Measurements from ENCODE around the gene PROCA1. TPM values are rescaled to one million over a fixed set of nuclear protein-coding genes. Genes with fewer than 3 reads are reported as not detected.
"Not testable (repeated sequence)": the region's sequence is repeated elsewhere in the genome, so short reads cannot be mapped to it uniquely, and the experiment has no call there.

Gene PROCA1
- total RNA-seq, 2 donors from 2014 or later, result 4.8 to 6.3 TPM

GRCh38 chr17:28675980-28676379 lies 35.7 kb downstream of the PROCA1 start:
- H3K27ac Mint-ChIP-seq, result peak overlapping the region; percentile 67
- ATAC-seq, result no peak

DNA sequence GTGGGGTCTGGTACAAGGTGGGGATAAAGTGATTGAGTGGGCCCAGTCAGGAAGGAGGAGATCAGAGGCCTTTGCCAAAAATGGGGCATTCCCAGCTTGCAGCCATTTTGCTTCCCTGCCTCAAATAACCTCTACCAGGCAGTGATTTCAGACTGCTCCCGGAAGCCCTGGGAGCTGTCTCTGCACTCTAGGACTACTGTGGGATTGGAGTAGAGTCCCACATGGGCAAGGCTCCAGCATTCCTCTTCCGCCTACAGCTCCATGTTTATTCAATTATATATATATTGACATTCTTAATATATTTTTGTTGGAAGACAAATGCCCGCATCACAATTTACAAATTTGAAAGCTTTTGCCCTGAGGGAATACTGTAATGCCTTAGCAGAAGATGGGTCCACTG lies 36.2 kb downstream of the PROCA1 start:
- Mint-ChIP-seq H3K27ac (no peak overlapping the region), H3K27me3 (no peaks in the 10 kb centered on the region), H3K36me3 (ENCODE audit: low read depth) (peaks cover 8% of the 10 kb centered on the region), H3K4me1 (peaks cover 2% of the 10 kb centered on the region), H3K4me3 (no peak overlapping the region)
- ATAC-seq (no peak), DNase-seq (no peak)
- no peaks in the 10 kb centered on the region for H3K9me3 ChIP-seq (ENCODE audit: control insufficient read depth, low read length, poor library complexity, severe bottlenecking)

More at GRCh38 chr17:28675980-28676379, 35.7 kb downstream of the PROCA1 start:
- Mint-ChIP-seq H3K36me3 (ENCODE audit: low read depth) (peaks cover 8% of the 10 kb centered on the region), H3K27me3 (no peaks in the 10 kb centered on the region), H3K4me1 (peaks cover 2% of the 10 kb centered on the region), H3K4me3 (no peak overlapping the region)
- no peak for DNase-seq
- no peaks in the 10 kb centered on the region for H3K9me3 ChIP-seq (ENCODE audit: control insufficient read depth, low read length, poor library complexity, severe bottlenecking)

GRCh38 chr17:28669918-28670317 lies 41.8 kb downstream of the PROCA1 start:
- Mint-ChIP-seq H3K36me3 (ENCODE audit: low read depth) (peaks cover 8% of the 10 kb centered on the region), H3K27ac (no peak overlapping the region)

DNA sequence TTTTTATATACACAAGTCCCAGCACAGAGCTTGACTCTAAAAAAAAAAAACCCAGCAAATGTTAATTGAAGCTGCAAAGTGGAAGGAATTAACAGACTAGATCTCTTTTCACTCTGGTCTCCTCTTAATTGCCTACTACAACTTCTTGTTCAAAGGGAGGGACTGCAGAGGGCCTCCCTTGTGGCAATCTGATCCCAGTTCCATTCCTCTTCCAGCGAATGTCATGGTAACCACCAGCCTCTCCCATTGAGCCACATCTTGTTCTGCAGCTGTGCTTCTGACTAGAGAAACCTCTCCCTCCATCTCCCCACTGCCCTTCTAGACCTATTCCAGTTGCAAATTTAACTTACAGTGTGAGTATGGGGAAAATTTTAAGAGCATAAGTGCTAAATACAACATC lies 43.8 kb downstream of the PROCA1 start:
- no peak for DNase-seq
- Mint-ChIP-seq H3K4me3 (no peak overlapping the region), H3K36me3 (ENCODE audit: low read depth) (peaks cover 14% of the 10 kb centered on the region), H3K27me3 (no peaks in the 10 kb centered on the region), H3K27ac (peak overlapping the region; percentile 62), H3K4me1 (peaks cover 40% of the 10 kb centered on the region)
- H3K9me3 ChIP-seq (ENCODE audit: control insufficient read depth, low read length, poor library complexity, severe bottlenecking), result no peaks in the 10 kb centered on the region
- ATAC-seq, result no peak

More at GRCh38 chr17:28669918-28670317, 41.8 kb downstream of the PROCA1 start:
- H3K9me3 ChIP-seq (ENCODE audit: control insufficient read depth, low read length, poor library complexity, severe bottlenecking), result no peaks in the 10 kb centered on the region
- H3K4me1 Mint-ChIP-seq, result peaks cover 22% of the 10 kb centered on the region
- DNase-seq, result no peak
- ATAC-seq, result no peak
- no peaks in the 10 kb centered on the region for H3K27me3 Mint-ChIP-seq
- H3K4me3 Mint-ChIP-seq, result no peak overlapping the region

DNA sequence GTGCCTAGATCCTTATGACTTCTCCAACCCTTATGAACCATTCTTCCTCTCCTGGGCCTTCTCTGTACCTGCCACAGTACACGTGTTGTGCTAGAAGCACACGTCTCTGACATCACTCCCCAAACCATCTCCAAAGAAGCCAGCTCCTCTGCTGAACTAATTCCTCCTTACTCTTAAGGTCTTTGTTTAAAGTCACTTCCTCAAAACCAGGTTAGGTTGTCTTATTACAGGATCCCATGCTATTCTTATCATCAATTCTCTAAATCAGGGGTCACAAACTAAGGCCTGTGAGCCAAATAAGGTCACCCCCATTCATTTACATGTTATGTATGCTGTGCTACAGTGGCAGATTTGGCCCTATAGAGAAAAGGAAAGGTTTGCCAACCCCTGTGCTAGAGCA lies 45.7 kb downstream of the PROCA1 start:
- no peak for DNase-seq
- H3K4me3 Mint-ChIP-seq, result no peak overlapping the region
- peaks cover 18% of the 10 kb centered on the region for H3K36me3 Mint-ChIP-seq (ENCODE audit: low read depth)
- ATAC-seq, result no peak
- H3K9me3 ChIP-seq (ENCODE audit: control insufficient read depth, low read length, poor library complexity, severe bottlenecking), result no peaks in the 10 kb centered on the region
- peaks cover 47% of the 10 kb centered on the region for H3K4me1 Mint-ChIP-seq
- no peak overlapping the region for H3K27ac Mint-ChIP-seq
- H3K27me3 Mint-ChIP-seq, result no peaks in the 10 kb centered on the region

- Mint-ChIP-seq H3K4me1 (peaks cover 56% of the 10 kb centered on the region), H3K27me3 (no peaks in the 10 kb centered on the region), H3K4me3 (peak overlapping the region; percentile 99), H3K27ac (peak overlapping the region; percentile 100), H3K36me3 (ENCODE audit: low read depth) (peaks cover 18% of the 10 kb centered on the region)
- DNase-seq (no peak), ATAC-seq (no peak)
- no peaks in the 10 kb centered on the region for H3K9me3 ChIP-seq (ENCODE audit: control insufficient read depth, low read length, poor library complexity, severe bottlenecking)
These were observed 48.0 kb downstream of the PROCA1 start for GRCh38 chr17:28663723-28664122.

GRCh38 chr17:28662527-28662829 lies 49.2 kb downstream of the PROCA1 start:
- H3K27ac Mint-ChIP-seq, result peak overlapping the region; percentile 100
- H3K36me3 Mint-ChIP-seq (ENCODE audit: low read depth), result peaks cover 18% of the 10 kb centered on the region

DNA sequence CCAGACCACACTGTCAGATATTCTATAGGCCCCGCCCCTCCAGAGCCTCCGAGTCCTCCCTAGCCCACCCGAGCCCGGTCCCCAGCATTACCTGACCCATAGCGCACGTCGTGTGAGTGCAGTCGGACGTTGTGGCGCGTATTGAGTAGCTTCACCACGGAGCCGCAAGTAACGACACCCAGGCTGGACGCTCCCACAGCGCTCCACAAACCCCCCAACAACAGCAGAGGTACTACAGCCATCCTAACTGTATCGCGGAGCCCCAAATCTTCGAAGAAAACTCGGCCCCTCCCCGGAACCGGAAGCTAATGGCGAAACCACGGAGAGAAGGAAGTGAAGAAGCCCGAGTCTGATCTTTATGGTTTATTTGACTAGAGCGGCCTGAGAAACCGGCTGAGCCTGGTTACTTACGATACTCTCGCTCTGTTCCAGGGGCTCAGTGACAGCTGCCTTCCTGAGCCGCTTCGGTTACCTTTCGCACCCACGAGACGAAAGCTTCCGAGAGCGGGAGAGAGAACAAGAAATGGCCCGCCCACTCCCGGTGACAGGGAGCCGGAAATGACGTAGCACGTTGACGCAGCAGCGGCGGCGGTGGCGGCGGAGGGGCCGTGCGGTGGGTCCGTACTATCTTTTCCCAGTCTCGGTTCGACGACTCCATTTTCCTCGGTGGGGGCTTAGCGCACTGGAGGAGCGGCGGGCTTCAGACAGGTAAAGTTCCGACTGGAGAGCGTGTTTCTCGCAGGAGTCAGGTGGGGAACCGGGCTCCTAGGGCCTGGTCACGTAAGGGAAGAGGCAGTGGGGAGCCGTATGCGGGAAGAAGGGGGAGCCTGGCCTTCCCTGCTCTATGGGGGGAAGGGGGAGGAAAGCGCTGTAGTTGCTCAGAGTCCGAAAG lies 49.8 kb downstream of the PROCA1 start, which contains the start of the genes SDF2 and SUPT6H:
SDF2 (minus strand) TSS at position 272 of the 892 bp plus-strand sequence; CDS start at position 242, 30 bp downstream.
SUPT6H (plus strand) TSS at position 571 of the 892 bp plus-strand sequence. CDS start 11,197 bp downstream, outside the sequence.
- Mint-ChIP-seq H3K36me3 (ENCODE audit: low read depth) (peaks cover 18% of the 10 kb centered on the region), H3K4me1 (peaks cover 45% of the 10 kb centered on the region), H3K27ac (peak within 1 kb of the TSS; percentile 100), H3K4me3 (peak within 1 kb of the TSS; percentile 99), H3K27me3 (no peaks in the 10 kb centered on the region)
- DNase-seq (peak; percentile 85 to 89 (median 87)), ATAC-seq (peak; percentile 86)
- H3K9me3 ChIP-seq (ENCODE audit: control insufficient read depth, low read length, poor library complexity, severe bottlenecking), result no peaks in the 10 kb centered on the region

More at GRCh38 chr17:28662527-28662829, 49.2 kb downstream of the PROCA1 start:
- Mint-ChIP-seq H3K4me1 (peaks cover 47% of the 10 kb centered on the region), H3K4me3 (peak overlapping the region; percentile 99), H3K27me3 (no peaks in the 10 kb centered on the region)
- no peak for ATAC-seq
- H3K9me3 ChIP-seq (ENCODE audit: control insufficient read depth, low read length, poor library complexity, severe bottlenecking), result no peaks in the 10 kb centered on the region
- no peak for DNase-seq

DNA sequence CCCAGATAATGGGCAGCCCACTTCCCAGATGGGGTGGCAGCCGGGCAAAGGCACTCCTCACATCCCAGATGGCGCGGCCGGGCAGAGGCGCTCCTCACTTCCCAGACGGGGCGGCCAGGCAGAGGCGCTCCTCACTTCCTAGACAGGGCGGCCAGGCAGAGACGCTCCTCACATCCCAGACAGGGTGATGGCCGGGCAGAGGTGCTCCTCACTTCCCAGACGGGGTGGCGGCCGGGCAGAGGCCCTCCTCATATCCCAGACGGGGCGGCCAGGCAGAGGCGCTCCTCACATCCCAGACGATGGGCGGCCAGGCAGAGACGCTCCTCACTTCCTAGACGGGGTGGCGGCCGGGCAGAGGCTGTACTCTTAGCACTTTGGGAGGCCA lies 52.2 kb downstream of the PROCA1 start:
- Mint-ChIP-seq H3K27ac (peak overlapping the region; percentile 100), H3K36me3 (ENCODE audit: low read depth) (peaks cover 11% of the 10 kb centered on the region), H3K4me1 (peaks cover 33% of the 10 kb centered on the region), H3K4me3 (peak overlapping the region; percentile 25)
- H3K9me3 ChIP-seq (ENCODE audit: control insufficient read depth, low read length, poor library complexity, severe bottlenecking); H3K27me3 Mint-ChIP-seq; DNase-seq; ATAC-seq: not testable (repeated sequence)

GRCh38 chr17:28658766-28659496 lies 52.8 kb downstream of the PROCA1 start:
- peaks cover 29% of the 10 kb centered on the region for H3K4me1 Mint-ChIP-seq
- H3K27ac Mint-ChIP-seq; H3K4me3 Mint-ChIP-seq; H3K36me3 Mint-ChIP-seq (ENCODE audit: low read depth); H3K9me3 ChIP-seq (ENCODE audit: control insufficient read depth, low read length, poor library complexity, severe bottlenecking); DNase-seq; ATAC-seq; H3K27me3 Mint-ChIP-seq: not testable (repeated sequence)

DNA sequence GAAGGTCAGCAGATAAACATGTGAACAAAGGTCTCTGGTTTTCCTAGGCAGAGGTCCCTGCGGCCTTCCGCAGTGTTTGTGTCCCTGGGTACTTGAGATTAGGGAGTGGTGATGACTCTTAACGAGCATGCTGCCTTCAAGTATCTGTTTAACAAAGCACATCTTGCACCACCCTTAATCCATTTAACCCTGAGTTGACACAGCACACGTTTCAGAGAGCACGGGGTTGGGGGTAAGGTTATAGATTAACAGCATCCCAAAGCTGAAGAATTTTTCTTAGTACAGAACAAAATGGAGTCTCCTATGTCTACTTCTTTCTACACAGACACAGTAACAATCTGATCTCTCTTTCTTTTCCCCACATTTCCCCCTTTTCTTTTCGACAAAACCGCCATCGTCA lies 53.3 kb downstream of the PROCA1 start:
- H3K27ac Mint-ChIP-seq; H3K4me3 Mint-ChIP-seq; ATAC-seq; H3K9me3 ChIP-seq (ENCODE audit: control insufficient read depth, low read length, poor library complexity, severe bottlenecking); DNase-seq; H3K36me3 Mint-ChIP-seq (ENCODE audit: low read depth); H3K27me3 Mint-ChIP-seq: not testable (repeated sequence)
- peaks cover 24% of the 10 kb centered on the region for H3K4me1 Mint-ChIP-seq

DNA sequence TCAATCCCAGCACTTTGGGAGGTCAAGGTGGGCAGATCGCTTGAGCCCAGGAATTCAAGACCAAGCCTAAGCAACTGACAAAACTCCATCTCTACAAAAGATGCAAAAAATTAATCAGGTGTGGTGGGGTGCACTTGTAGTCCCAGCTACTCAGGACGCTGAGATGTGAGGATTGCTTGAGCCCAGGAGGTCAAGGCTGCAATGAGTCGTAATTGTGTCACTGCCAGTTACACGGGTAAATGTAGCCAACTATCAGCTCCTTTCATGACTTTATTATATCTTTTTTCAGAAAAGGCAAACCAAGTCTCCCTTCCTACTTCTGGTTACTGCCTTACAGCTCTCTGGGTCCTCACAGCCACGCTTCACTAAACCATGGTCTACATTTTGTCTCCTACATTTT lies 53.9 kb downstream of the PROCA1 start:
- H3K27ac Mint-ChIP-seq, result no peak overlapping the region
- no peak overlapping the region for H3K4me3 Mint-ChIP-seq
- peaks cover 6% of the 10 kb centered on the region for H3K36me3 Mint-ChIP-seq (ENCODE audit: low read depth)
- peaks cover 21% of the 10 kb centered on the region for H3K4me1 Mint-ChIP-seq
- no peaks in the 10 kb centered on the region for H3K27me3 Mint-ChIP-seq
- DNase-seq (no peak), ATAC-seq (no peak)
- H3K9me3 ChIP-seq (ENCODE audit: control insufficient read depth, low read length, poor library complexity, severe bottlenecking), result no peaks in the 10 kb centered on the region

- Mint-ChIP-seq H3K27ac (peak overlapping the region; percentile 53), H3K4me1 (peaks cover 17% of the 10 kb centered on the region), H3K4me3 (no peak overlapping the region), H3K36me3 (ENCODE audit: low read depth) (peaks cover 5% of the 10 kb centered on the region), H3K27me3 (no peaks in the 10 kb centered on the region)
- DNase-seq, result no peak
- ATAC-seq, result no peak
- H3K9me3 ChIP-seq (ENCODE audit: control insufficient read depth, low read length, poor library complexity, severe bottlenecking), result no peaks in the 10 kb centered on the region
These were observed 56.5 kb downstream of the PROCA1 start for GRCh38 chr17:28655160-28655559.

Measured in T-helper 17 cell (primary cell).